ENCODE results near the gene GFY. TPM values are rescaled to one million over a fixed set of nuclear protein-coding genes. Genes with fewer than 3 reads are reported as not detected.

The GFY gene
- total RNA-seq, 1 donor from 2014 or later, result not detected

DNA sequence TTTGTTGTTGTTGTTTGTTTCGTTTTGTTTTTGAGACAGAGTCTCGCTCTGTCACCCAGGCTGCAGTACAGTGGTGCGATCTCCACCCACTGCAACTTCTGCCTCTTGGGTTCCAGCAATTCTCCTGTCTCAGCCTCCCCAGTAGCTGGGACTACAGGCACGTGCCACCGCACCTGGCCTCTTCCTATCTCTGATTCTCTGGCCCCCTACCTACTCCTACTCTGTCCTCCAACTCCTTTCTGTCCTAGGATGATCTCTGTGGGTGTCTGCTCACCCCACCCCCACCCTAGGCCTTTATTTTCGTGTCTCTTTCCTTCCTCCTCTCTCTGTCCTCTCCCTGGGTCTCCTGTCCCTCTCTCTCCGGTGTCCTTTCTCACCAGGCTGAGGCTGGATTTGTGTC lies 25.2 kb downstream of the GFY start:
- TF ChIP-seq, protein P1, sequence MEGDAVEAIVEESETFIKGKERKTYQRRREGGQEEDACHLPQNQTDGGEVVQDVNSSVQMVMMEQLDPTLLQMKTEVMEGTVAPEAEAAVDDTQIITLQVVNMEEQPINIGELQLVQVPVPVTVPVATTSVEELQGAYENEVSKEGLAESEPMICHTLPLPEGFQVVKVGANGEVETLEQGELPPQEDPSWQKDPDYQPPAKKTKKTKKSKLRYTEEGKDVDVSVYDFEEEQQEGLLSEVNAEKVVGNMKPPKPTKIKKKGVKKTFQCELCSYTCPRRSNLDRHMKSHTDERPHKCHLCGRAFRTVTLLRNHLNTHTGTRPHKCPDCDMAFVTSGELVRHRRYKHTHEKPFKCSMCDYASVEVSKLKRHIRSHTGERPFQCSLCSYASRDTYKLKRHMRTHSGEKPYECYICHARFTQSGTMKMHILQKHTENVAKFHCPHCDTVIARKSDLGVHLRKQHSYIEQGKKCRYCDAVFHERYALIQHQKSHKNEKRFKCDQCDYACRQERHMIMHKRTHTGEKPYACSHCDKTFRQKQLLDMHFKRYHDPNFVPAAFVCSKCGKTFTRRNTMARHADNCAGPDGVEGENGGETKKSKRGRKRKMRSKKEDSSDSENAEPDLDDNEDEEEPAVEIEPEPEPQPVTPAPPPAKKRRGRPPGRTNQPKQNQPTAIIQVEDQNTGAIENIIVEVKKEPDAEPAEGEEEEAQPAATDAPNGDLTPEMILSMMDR (IDR thresholded peaks at IDR 0.05), result no peak
- TF ChIP-seq POLR2AphosphoS5 (IDR thresholded peaks at IDR 0.05; ENCODE audit: insufficient read depth in 1 of 2, low read depth in 1 of 2) (no peak), POLR2A (IDR thresholded peaks at IDR 0.05) (no peak)
- peaks cover 0 to 10% of the 10 kb centered on the region in 2 donors for H3K36me3 ChIP-seq
- no peaks in the 10 kb centered on the region for H3K9me3 ChIP-seq
- H3K27me3 ChIP-seq, result no peaks in the 10 kb centered on the region
- no peak overlapping the region for H3K27ac ChIP-seq
- intact Hi-C loops (cut with DNase I), result no loop called here
- peaks cover 50% of the 10 kb centered on the region for H3K4me1 ChIP-seq
- DNase-seq (ENCODE audit: extremely low spot score in 2 of 2), result no peak
- H3K4me3 ChIP-seq, result no peak overlapping the region

DNA sequence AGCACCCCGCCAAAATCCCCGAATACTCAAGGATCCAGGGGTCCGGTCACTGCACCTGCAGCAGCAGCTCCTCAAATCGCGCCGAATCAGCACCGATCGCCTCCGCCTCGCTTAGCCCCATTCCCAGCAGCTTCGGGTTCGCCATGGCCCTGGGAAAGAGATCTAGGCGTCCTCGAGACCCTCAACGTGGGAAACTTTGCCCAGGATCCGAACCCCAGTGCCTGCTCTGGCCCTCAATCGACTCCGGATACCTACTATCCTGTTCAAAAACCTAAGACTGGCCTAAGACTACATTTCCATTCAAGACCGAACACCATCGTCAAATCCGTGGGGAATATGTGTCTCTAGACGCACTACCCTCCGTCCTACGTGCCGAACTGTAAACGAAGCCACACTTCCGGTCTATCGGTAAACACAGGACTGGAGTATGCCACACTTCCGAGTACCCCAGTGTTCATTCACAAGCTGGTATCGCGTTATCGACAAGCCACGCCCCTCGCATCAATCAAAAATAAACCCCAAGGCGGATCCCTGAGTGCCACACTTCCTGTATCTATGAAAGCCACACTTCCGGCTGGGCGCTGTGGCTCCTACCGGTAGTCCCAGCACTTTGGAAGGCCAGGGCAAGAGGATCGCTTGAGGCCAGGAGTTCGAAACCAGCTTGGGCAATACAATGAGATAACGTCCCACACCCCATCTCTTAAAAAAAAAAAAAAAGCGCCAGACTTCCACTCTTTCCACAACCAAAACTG lies 26.4 kb downstream of the GFY start, which contains the start of gene PIH1D1:
TSS of gene PIH1D1 (minus strand) at position 385 of the 752 bp plus-strand sequence. CDS start at position 145, 240 bp downstream.
- DNase-seq (ENCODE audit: extremely low spot score in 2 of 2), result peak in 1 of 2 donors; percentile 98
- no peak for TF ChIP-seq POLR2A (IDR thresholded peaks at IDR 0.05)
- TF ChIP-seq POLR2AphosphoS5 (IDR thresholded peaks at IDR 0.05; ENCODE audit: insufficient read depth in 1 of 2, low read depth in 1 of 2), result peak; percentile 55 to 98
- Histone ChIP-seq H3K36me3 (peaks cover 0 to 10% of the 10 kb centered on the region in 2 donors), H3K27me3 (no peaks in the 10 kb centered on the region), H3K9me3 (no peaks in the 10 kb centered on the region), H3K27ac (peak within 1 kb of the TSS; percentile 95), H3K4me1 (peaks cover 52% of the 10 kb centered on the region), H3K4me3 (peak within 1 kb of the TSS; percentile 65 to 69)
- intact Hi-C loops (cut with DNase I), result no loop called here

DNA sequence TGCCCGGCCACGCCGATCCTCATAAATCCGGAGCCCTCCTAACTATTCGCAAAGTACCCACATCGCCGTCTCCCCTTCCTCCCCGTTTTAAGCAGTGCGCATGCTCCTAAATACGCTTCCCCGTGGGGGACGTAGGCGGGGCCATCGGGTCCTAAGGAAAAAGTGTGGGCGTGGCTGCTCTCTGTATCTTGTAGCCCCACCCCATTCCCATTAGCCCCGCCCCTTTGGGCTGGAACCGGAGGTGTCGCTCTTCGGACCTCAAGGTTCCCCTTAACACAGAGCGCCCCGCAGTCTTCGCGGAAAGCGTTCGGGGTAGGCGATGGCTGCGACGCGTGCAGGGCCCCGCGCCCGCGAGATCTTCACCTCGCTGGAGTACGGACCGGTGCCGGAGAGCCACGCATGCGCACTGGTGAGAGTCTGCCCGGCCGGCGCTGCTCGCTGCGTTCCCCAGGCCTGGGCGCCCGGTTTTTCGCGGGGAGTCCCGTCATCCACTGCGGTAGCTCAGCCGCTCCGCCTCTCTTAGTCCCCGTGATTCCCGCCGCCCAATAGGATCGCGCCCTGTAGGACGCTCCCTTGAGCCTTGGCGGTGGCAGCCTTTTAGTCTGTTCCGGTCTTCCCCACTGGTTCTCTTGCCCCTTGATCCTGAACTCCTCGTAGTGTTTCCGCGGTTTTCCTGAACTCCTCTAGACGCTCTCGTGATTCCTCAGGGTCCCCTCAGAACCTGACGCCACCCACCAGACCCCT lies 28.0 kb downstream of the GFY start, which contains the start of gene ALDH16A1:
TSS of gene ALDH16A1 (plus strand) at position 213 of the 744 bp plus-strand sequence. CDS start at position 320, 107 bp downstream.
- no peaks in the 10 kb centered on the region for H3K27me3 ChIP-seq
- intact Hi-C loops (cut with DNase I), result no loop called here
- peak within 1 kb of the TSS; percentile 65 to 69 for H3K4me3 ChIP-seq
- H3K36me3 ChIP-seq, result peaks cover 0 to 10% of the 10 kb centered on the region in 2 donors
- peaks cover 49% of the 10 kb centered on the region for H3K4me1 ChIP-seq
- TF ChIP-seq POLR2A (IDR thresholded peaks at IDR 0.05), result peak in 1 of 2 donors; percentile 81
- peak; percentile 90 to 91 for TF ChIP-seq POLR2AphosphoS5 (IDR thresholded peaks at IDR 0.05; ENCODE audit: insufficient read depth in 1 of 2, low read depth in 1 of 2)
- TF ChIP-seq, protein P1 (IDR thresholded peaks at IDR 0.05), result no peak
- H3K9me3 ChIP-seq, result no peaks in the 10 kb centered on the region
- peak within 1 kb of the TSS; percentile 95 for H3K27ac ChIP-seq
- peak in 1 of 2 donors; percentile 99 for DNase-seq (ENCODE audit: extremely low spot score in 2 of 2)

DNA sequence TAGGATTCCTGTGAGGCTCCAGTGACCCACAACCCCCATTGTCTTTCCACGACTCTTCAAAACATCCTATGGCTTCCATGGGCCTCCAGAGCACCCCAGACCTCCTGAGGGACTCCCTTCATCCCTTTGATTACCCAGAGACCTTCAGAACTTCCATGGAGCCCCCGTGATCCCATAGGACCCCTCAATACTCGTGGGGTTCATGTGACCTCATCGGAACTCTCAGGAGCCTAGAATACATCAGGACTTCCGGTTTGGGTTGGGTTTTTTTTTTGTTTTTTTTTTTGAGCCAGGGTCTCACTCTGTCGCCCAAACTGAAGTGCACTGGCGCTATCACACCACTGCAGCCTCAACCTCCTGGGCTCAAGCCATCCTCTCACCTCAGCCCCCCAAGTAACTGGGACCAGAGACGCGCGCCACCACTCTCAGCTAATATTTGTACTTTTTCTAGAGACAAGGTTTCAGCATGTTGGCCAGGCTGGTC lies 28.6 kb downstream of the GFY start:
- Histone ChIP-seq H3K27me3 (no peaks in the 10 kb centered on the region), H3K4me1 (peaks cover 55% of the 10 kb centered on the region), H3K4me3 (peak overlapping the region; percentile 53 to 69), H3K36me3 (peaks cover 0 to 7% of the 10 kb centered on the region in 2 donors), H3K9me3 (no peaks in the 10 kb centered on the region), H3K27ac (peak overlapping the region; percentile 95)
- TF ChIP-seq POLR2AphosphoS5 (IDR thresholded peaks at IDR 0.05; ENCODE audit: insufficient read depth in 1 of 2, low read depth in 1 of 2), result no peak
- TF ChIP-seq POLR2A (IDR thresholded peaks at IDR 0.05), result no peak
- TF ChIP-seq, protein P1 (IDR thresholded peaks at IDR 0.05), result no peak
- no peak for DNase-seq (ENCODE audit: extremely low spot score in 2 of 2)
- intact Hi-C loops (cut with DNase I), result no loop called here

DNA sequence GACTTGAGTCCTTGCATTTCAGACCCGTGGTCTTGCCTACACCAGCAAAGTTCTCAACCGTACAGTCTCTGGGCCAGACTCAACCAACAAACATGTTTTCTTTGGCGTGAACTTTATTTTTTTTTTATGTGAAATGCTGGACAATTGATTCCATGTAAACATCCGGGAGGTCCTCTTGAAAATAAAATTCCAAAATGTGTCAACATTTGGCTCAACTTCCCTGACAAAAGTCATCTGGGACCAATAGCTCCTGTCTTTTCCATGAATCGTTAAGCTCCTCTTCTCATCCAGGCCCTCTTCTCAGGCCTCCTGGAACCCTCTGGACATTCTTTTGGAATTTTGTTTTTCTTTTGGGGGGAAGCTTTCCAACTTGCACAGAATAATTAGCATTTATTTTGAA lies 30.6 kb downstream of the GFY start:
- Histone ChIP-seq H3K36me3 (peaks cover 0 to 6% of the 10 kb centered on the region in 2 donors), H3K9me3 (no peaks in the 10 kb centered on the region), H3K4me3 (no peak overlapping the region), H3K27me3 (no peaks in the 10 kb centered on the region), H3K4me1 (peaks cover 44% of the 10 kb centered on the region), H3K27ac (peak overlapping the region; percentile 95)
- intact Hi-C loops (cut with DNase I), result no loop called here
- TF ChIP-seq POLR2AphosphoS5 (IDR thresholded peaks at IDR 0.05; ENCODE audit: insufficient read depth in 1 of 2, low read depth in 1 of 2), result peak in 1 of 2 donors; percentile 42
- TF ChIP-seq, protein P1 (IDR thresholded peaks at IDR 0.05), result no peak
- no peak for TF ChIP-seq POLR2A (IDR thresholded peaks at IDR 0.05)
- DNase-seq (ENCODE audit: extremely low spot score in 2 of 2), result no peak

All from vagina (tissue), 2 donors.